ENCODE measurements around the gene DCAKD. TPM values are rescaled to one million over a fixed set of nuclear protein-coding genes. Genes with fewer than 3 reads are reported as not detected.
A peak's percentile ranks its signal among the peaks of the same experiment; 100 is the strongest.

DCAKD gene
- total and polyA plus RNA-seq, 10 of the 15 experiments (the other 5 are each of a cell fraction or from before 2014, with no cell fraction given) = 11.6 to 62.7 (median 38.3) TPM

- TF ChIP-seq PML (IDR thresholded peaks at IDR 0.05; ENCODE audit: low read length) (no peak), RAD21 (IDR thresholded peaks at IDR 0.05; ENCODE audit: insufficient read depth, low read depth, low read length) (peak; percentile 41), HCFC1 (IDR thresholded peaks at IDR 0.05; ENCODE audit: low read length) (no peak), HDGF (IDR thresholded peaks at IDR 0.05) (no peak), CUX1 (IDR thresholded peaks at IDR 0.05; ENCODE audit: insufficient replicate concordance, low read depth, low read length) (no peak)
- TF ChIP-seq, protein P1, sequence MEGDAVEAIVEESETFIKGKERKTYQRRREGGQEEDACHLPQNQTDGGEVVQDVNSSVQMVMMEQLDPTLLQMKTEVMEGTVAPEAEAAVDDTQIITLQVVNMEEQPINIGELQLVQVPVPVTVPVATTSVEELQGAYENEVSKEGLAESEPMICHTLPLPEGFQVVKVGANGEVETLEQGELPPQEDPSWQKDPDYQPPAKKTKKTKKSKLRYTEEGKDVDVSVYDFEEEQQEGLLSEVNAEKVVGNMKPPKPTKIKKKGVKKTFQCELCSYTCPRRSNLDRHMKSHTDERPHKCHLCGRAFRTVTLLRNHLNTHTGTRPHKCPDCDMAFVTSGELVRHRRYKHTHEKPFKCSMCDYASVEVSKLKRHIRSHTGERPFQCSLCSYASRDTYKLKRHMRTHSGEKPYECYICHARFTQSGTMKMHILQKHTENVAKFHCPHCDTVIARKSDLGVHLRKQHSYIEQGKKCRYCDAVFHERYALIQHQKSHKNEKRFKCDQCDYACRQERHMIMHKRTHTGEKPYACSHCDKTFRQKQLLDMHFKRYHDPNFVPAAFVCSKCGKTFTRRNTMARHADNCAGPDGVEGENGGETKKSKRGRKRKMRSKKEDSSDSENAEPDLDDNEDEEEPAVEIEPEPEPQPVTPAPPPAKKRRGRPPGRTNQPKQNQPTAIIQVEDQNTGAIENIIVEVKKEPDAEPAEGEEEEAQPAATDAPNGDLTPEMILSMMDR (IDR thresholded peaks at IDR 0.05 in 2 of 3, conservative IDR thresholded peaks at IDR 0.05 in 1 of 3; ENCODE audit: control insufficient read depth in 2 of 3, extremely low read depth in 1 of 3, insufficient read depth in 1 of 3, low read depth in 3 of 3, low read length in 3 of 3) = peak; percentile 36 to 61 (median 40); a peak in 5 of 6 replicates
- TF ChIP-seq, protein P2, sequence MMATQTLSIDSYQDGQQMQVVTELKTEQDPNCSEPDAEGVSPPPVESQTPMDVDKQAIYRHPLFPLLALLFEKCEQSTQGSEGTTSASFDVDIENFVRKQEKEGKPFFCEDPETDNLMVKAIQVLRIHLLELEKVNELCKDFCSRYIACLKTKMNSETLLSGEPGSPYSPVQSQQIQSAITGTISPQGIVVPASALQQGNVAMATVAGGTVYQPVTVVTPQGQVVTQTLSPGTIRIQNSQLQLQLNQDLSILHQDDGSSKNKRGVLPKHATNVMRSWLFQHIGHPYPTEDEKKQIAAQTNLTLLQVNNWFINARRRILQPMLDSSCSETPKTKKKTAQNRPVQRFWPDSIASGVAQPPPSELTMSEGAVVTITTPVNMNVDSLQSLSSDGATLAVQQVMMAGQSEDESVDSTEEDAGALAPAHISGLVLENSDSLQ (IDR thresholded peaks at IDR 0.05) = no peak
- in situ Hi-C loops (cut with MboI) (no loop called here), intact Hi-C loops (cut with micrococcal nuclease; ENCODE audit: unreplicated experiment) (loop anchor here (5.0 kb wide), 1 partner anchor 80 kb away; no protein-coding TSS in a partner anchor)
- ChIA-PET POLR2A (no interaction called here), SMC1A (ENCODE audit: uncharacterized antibody, unreplicated experiment) (interaction anchor here (0.6 kb wide), 1 partner anchor 83 kb away, joined by 3 read pairs; no protein-coding TSS in a partner anchor), CTCF (interaction anchor here (0.6 to 9.5 kb wide), 9 partner anchors 32 to 266 kb away, joined by 3 to 156 read pairs (median 4); partner anchors contain the start of gene ACBD4), RAD21 (ENCODE audit: unreplicated experiment) (interaction anchor here (1.0 to 7.9 kb wide), 2 partner anchors 34 to 97 kb away, joined by 3 to 82 read pairs; no protein-coding TSS in a partner anchor)
- Histone ChIP-seq H3K9ac (ENCODE audit: control insufficient read depth, insufficient read depth, low read length) (no peak overlapping the region), H2AFZ (ENCODE audit: control insufficient read depth, low read depth, low read length) (no peak overlapping the region), H3K27me3 (replicated peaks in 1 of 2; ENCODE audit: control insufficient read depth in 2 of 2, insufficient read depth in 2 of 2, low read length in 1 of 2) (peaks cover 0 to 6% of the 10 kb centered on the region in 2 experiments; a peak in 3 of 4 replicates), H3K27ac (ENCODE audit: control insufficient read depth, insufficient read depth) (no peak overlapping the region), H3K4me1 (ENCODE audit: control insufficient read depth, insufficient read depth, low read length) (peaks cover 17% of the 10 kb centered on the region), H4K20me1 (ENCODE audit: control insufficient read depth, insufficient read depth) (no peaks in the 10 kb centered on the region; the same call in 1 of the 2 replicates), H3K9me3 (replicated peaks; ENCODE audit: control insufficient read depth, insufficient read depth, low read length) (no peaks in the 10 kb centered on the region), H3K36me3 (ENCODE audit: control insufficient read depth in 2 of 2, insufficient read depth in 2 of 2, low read length in 1 of 2) (no peaks in the 10 kb centered on the region), H3K4me3 (no peak overlapping the region), H3K4me2 (ENCODE audit: control insufficient read depth, insufficient read depth) (no peak overlapping the region), H3K79me2 (ENCODE audit: control insufficient read depth, insufficient read depth, low read length) (no peaks in the 10 kb centered on the region)
- no peak for DNase-seq (ENCODE audit: low read depth, low spot score)
- FAIRE-seq = no peak
- 49% methylated on average over 5 of the region's 5 CpGs for WGBS (ENCODE audit: insufficient coverage, insufficient replicate concordance, low lambda C conversion rate, missing lambda C conversion rate)
- BruUV-seq (replicated peaks) = no TSS peak
- peak; percentile 33; the same call in 2 of the 3 replicates for ATAC-seq
Measured at GRCh38 chr17:45016823-45017222, 34.6 kb downstream of the DCAKD start.
